Endothelial cell of umbilical vein (primary cell): Measurements from ENCODE around the gene NMD3. TPM values are rescaled to one million over a fixed set of nuclear protein-coding genes. Genes with fewer than 3 reads are reported as not detected.
A peak's percentile ranks its signal among the peaks of the same experiment; 100 is the strongest.
"Not testable (repeated sequence)": the region's sequence is repeated elsewhere in the genome, so short reads cannot be mapped to it uniquely, and the experiment has no call there.

ENCODE experiments used
- BruUV-seq: library from RNA; stranded (reverse); fragments of 400-500 nt; replicated peaks from 2 replicates; lab custom pipeline; 2021; lab: Mats Ljungman, UMichigan
- CTCF ChIA-PET: fragments of 300-600, 350-600 bp; sonication (Branson Sonifier 250); formaldehyde crosslinking; loops from one replicate; lab custom pipeline; 2021; ENCODE audit warnings: antibody characterized with exemption, inconsistent platforms; lab: Charles Lee
- POLR2A ChIA-PET: fragments of 300-600, 350-600 bp; sonication (Branson Sonifier 250); formaldehyde crosslinking; loops from one replicate; lab custom pipeline; 2021; ENCODE audit warnings: antibody characterized with exemption, inconsistent platforms; lab: Charles Lee
- DNase-seq: peaks from one replicate; pipeline ENCODE4 v3.0.0-alpha.2; 2011; ENCODE audit warnings: low read depth, low spot score
- FAIRE-seq: peaks from 2 replicates; lab custom pipeline; 2011; peaks lifted over from hg19 to GRCh38; lab: Jason Lieb, UNC
- H2AFZ ChIP-seq: 2 replicates; pipeline ENCODE4 v1.6.0; 2012; ENCODE audit warnings: low read depth, low read length, control low read depth, inconsistent platforms
- H3K27ac ChIP-seq: 2 replicates; pipeline ENCODE4 v1.5.1; 2011; ENCODE audit warnings: low read depth, mild to moderate bottlenecking, control low read depth, low read length, moderate library complexity; ENCODE audit not compliant: insufficient read depth
- H3K27me3 ChIP-seq, 2 experiments: 2 replicates each; pipeline versions ENCODE4 v1.6.0 to v1.6.1; 2011; ENCODE audit warnings: low read length in 2 of 2, mixed read lengths in 1 of 2; ENCODE audit not compliant: control insufficient read depth in 2 of 2, insufficient read depth in 2 of 2
- H3K36me3 ChIP-seq, 2 experiments: 2 replicates in 1 of 2; 3 replicates in 1 of 2; pipeline ENCODE4 v1.5.1; 2011; ENCODE audit warnings: low read length in 2 of 2, mild to moderate bottlenecking in 1 of 2, moderate library complexity in 1 of 2; ENCODE audit not compliant: control insufficient read depth in 2 of 2, insufficient read depth in 2 of 2; ENCODE audit errors: extremely low read depth in 1 of 2
- H3K4me1 ChIP-seq: 3 replicates; pipeline ENCODE4 v1.5.1; 2011; ENCODE audit warnings: mild to moderate bottlenecking, low read length; ENCODE audit not compliant: control insufficient read depth, insufficient read depth; ENCODE audit errors: extremely low read depth
- H3K4me2 ChIP-seq: 2 replicates; pipeline ENCODE4 v1.6.1; 2011; ENCODE audit warnings: low read length, control low read depth, mixed read lengths; ENCODE audit not compliant: insufficient read depth
- H3K4me3 ChIP-seq, 3 experiments: fragments of 200-600 bp in 1 of 3; sonication (generic), shearing (Covaris generic) in 1 of 3; replicated peaks in 1 of 3; 2 replicates each; pipeline ENCODE4 v1.5.1; 2011 to 2016; ENCODE audit warnings: control low read depth in 3 of 3, low read length in 3 of 3, mild to moderate bottlenecking in 2 of 3, inconsistent platforms in 1 of 3, low read depth in 1 of 3, moderate library complexity in 1 of 3; ENCODE audit not compliant: insufficient read depth in 1 of 3
- H3K79me2 ChIP-seq: 2 replicates; pipeline ENCODE4 v1.6.0; 2012; ENCODE audit warnings: low read length, inconsistent platforms; ENCODE audit not compliant: control insufficient read depth, insufficient read depth
- H3K9ac ChIP-seq: replicated peaks from 2 replicates; pipeline ENCODE3; 2011; ENCODE audit warnings: low read length, control low read depth; ENCODE audit not compliant: insufficient read depth; ENCODE audit errors: extremely low read depth
- H3K9me1 ChIP-seq: replicated peaks from 3 replicates; pipeline ENCODE4 v1.6.0; 2011; ENCODE audit warnings: mild to moderate bottlenecking, low read length; ENCODE audit not compliant: control insufficient read depth, insufficient read depth; ENCODE audit errors: extremely low read depth
- H3K9me3 ChIP-seq: replicated peaks from 2 replicates; pipeline ENCODE4 v1.5.1; 2012; ENCODE audit warnings: low read length, inconsistent platforms; ENCODE audit not compliant: control insufficient read depth, insufficient read depth
- H4K20me1 ChIP-seq: replicated peaks from 2 replicates; pipeline ENCODE3; 2011; ENCODE audit warnings: mild to moderate bottlenecking, low read length; ENCODE audit not compliant: control insufficient read depth, insufficient read depth; ENCODE audit errors: extremely low read depth
- EZH2 ChIP-seq: IDR thresholded peaks from 2 replicates; pipeline ENCODE4 v1.6.1; 2012; ENCODE audit warnings: borderline replicate concordance, low read depth, mild to moderate bottlenecking, moderate library complexity, low read length, inconsistent platforms; ENCODE audit not compliant: severe bottlenecking
- FOS ChIP-seq: IDR thresholded peaks from 2 replicates; pipeline ENCODE4 v1.6.1; 2011; ENCODE audit warnings: mild to moderate bottlenecking, low read length, moderate library complexity, borderline replicate concordance; ENCODE audit not compliant: insufficient read depth
- GATA2 ChIP-seq: IDR thresholded peaks from 2 replicates; pipeline ENCODE4 v1.7.0; 2011; ENCODE audit warnings: low read depth, mild to moderate bottlenecking, moderate library complexity, mixed read lengths, low read length; ENCODE audit not compliant: insufficient read length, insufficient read depth
- JUN ChIP-seq: IDR thresholded peaks from 2 replicates; pipeline ENCODE4 v1.6.1; 2011; ENCODE audit warnings: borderline replicate concordance, low read depth; ENCODE audit not compliant: insufficient read length, insufficient read depth
- MAX ChIP-seq: IDR thresholded peaks from 2 replicates; pipeline ENCODE4 v1.6.1; 2011; ENCODE audit not compliant: insufficient read depth, insufficient read length
- MYC ChIP-seq: IDR thresholded peaks from one replicate; pipeline ENCODE4 v1.6.1; 2011; ENCODE audit warnings: mild to moderate bottlenecking, low read depth, low read length
- POLR2A ChIP-seq: IDR thresholded peaks from 2 replicates; pipeline ENCODE4 v1.6.1; 2012; ENCODE audit warnings: low read depth, mild to moderate bottlenecking, control low read depth, low read length
- POLR2AphosphoS5 ChIP-seq: IDR thresholded peaks from 2 replicates; pipeline ENCODE4 v1.6.1; 2012; ENCODE audit warnings: low read depth, mild to moderate bottlenecking, control low read depth, low read length, moderate library complexity; ENCODE audit not compliant: insufficient read depth
- dilution Hi-C: fragments of 300-500 bp; cut with MboI; formaldehyde crosslinking; loops from one replicate; pipeline ENCODE4 v1.15.0; 2019; ENCODE audit warnings: low sequenced_read_pairs; ENCODE audit not compliant: extremely low pct_ligation_motif_present
- intact Hi-C: fragments of 100-400 bp; cut with micrococcal nuclease; formaldehyde crosslinking; loops from one replicate; pipeline ENCODE4 v1.10.0; 2022
- polyA plus RNA-seq, 4 experiments: library from polyadenylated mRNA; depleted of rRNA in 3 of 4; stranded (reverse) in 3 of 4; unstranded in 1 of 4; fragments of >200 nt; gene quantifications; 2 replicates each; pipeline versions ENCODE4 v1.2.1 to v1.2.3, GENCODE V29; 2011 to 2012; ENCODE audit warnings: missing spikeins in 1 of 4
- total RNA-seq: library from RNA; stranded (reverse); gene quantifications from 2 replicates; pipeline ENCODE4 v1.2.3, GENCODE V29; 2021
- TF ChIP-seq, protein P1 (sequence below), 2 donors: IDR thresholded peaks; 1 replicate in 1 of 2; 2 replicates in 1 of 2; pipeline ENCODE4 v1.5.1; 2011; ENCODE audit warnings: low read length in 2 of 2, mild to moderate bottlenecking in 2 of 2, moderate library complexity in 2 of 2, control low read depth in 1 of 2, inconsistent platforms in 1 of 2, low read depth in 1 of 2; ENCODE audit not compliant: insufficient read depth in 1 of 2; ENCODE audit errors: extremely low read depth in 1 of 2

The NMD3 gene
- total and polyA plus RNA-seq, 2 donors (not counting 3 experiments of a cell fraction or from before 2014, with no cell fraction given), result 14.2 to 53.8 TPM

GRCh38 chr3:161177991-161178390 is 43.1 kb upstream of the NMD3 start:
- peaks cover 10% of the 10 kb centered on the region for H3K4me1 ChIP-seq
- no peak overlapping the region for H3K27ac ChIP-seq
- FAIRE-seq, result no peak
- dilution Hi-C loops, result no loop called here
- no peak overlapping the region for H3K4me3 ChIP-seq
- H3K27me3 ChIP-seq, result no peaks in the 10 kb centered on the region
- intact Hi-C loops, result no loop called here
- ChIA-PET POLR2A (no interaction called here), CTCF (interaction anchor here (0.7 to 1.2 kb wide), 2 partner anchors 14 to 20 kb away, joined by 3 to 4 read pairs; no protein-coding TSS in a partner anchor)
- no peaks in the 10 kb centered on the region for H3K36me3 ChIP-seq
- no peaks in the 10 kb centered on the region for H3K79me2 ChIP-seq
- no peak overlapping the region for H2AFZ ChIP-seq
- DNase-seq, result no peak
- H3K9me1 ChIP-seq, result no peaks in the 10 kb centered on the region
- H3K9ac ChIP-seq, result no peak overlapping the region
- BruUV-seq, result no TSS peak
- H3K4me2 ChIP-seq, result no peak overlapping the region
- H3K9me3 ChIP-seq, result no peaks in the 10 kb centered on the region
- no peaks in the 10 kb centered on the region for H4K20me1 ChIP-seq
- TF ChIP-seq EZH2, result no peak
- TF ChIP-seq FOS, result no peak
- TF ChIP-seq POLR2AphosphoS5, result no peak
- no peak for TF ChIP-seq JUN
- no peak for TF ChIP-seq MYC
- TF ChIP-seq MAX, result no peak
- TF ChIP-seq, protein P1, sequence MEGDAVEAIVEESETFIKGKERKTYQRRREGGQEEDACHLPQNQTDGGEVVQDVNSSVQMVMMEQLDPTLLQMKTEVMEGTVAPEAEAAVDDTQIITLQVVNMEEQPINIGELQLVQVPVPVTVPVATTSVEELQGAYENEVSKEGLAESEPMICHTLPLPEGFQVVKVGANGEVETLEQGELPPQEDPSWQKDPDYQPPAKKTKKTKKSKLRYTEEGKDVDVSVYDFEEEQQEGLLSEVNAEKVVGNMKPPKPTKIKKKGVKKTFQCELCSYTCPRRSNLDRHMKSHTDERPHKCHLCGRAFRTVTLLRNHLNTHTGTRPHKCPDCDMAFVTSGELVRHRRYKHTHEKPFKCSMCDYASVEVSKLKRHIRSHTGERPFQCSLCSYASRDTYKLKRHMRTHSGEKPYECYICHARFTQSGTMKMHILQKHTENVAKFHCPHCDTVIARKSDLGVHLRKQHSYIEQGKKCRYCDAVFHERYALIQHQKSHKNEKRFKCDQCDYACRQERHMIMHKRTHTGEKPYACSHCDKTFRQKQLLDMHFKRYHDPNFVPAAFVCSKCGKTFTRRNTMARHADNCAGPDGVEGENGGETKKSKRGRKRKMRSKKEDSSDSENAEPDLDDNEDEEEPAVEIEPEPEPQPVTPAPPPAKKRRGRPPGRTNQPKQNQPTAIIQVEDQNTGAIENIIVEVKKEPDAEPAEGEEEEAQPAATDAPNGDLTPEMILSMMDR (IDR thresholded peaks at IDR 0.05; ENCODE audit: extremely low read depth in 1 of 2, insufficient read depth in 1 of 2, low read depth in 1 of 2, low read length in 2 of 2), result no peak
- TF ChIP-seq GATA2, result no peak
- TF ChIP-seq POLR2A, result no peak

GRCh38 chr3:161181371-161181770 is 39.7 kb upstream of the NMD3 start:
- H3K9ac ChIP-seq, H3K9me1 ChIP-seq, H4K20me1 ChIP-seq, H2AFZ ChIP-seq, H3K4me3 ChIP-seq, dilution Hi-C loops, BruUV-seq, POLR2A ChIA-PET, H3K4me2 ChIP-seq, intact Hi-C loops, H3K36me3 ChIP-seq, H3K9me3 ChIP-seq, H3K79me2 ChIP-seq, H3K27me3 ChIP-seq, H3K4me1 ChIP-seq, H3K27ac ChIP-seq, FAIRE-seq: not testable (repeated sequence)
- CTCF ChIA-PET, result interaction anchor here (0.8 to 2.3 kb wide), 2 partner anchors 43 to 225 kb away, joined by 3 to 8 read pairs; no protein-coding TSS in a partner anchor
- peak; percentile 44 for DNase-seq
